SK-N-SH (cell line): ENCODE measurements around the gene ZFPL1. TPM values are rescaled to one million over a fixed set of nuclear protein-coding genes. Genes with fewer than 3 reads are reported as not detected.
A peak's percentile ranks its signal among the peaks of the same experiment; 100 is the strongest.

ENCODE experiments used
- CTCF ChIA-PET: fragments of 300-600, 350-600 bp; formaldehyde crosslinking; extraction: SDS; loops from one replicate; lab custom pipeline; 2021; lab: Yijun Ruan, JAX
- POLR2A ChIA-PET: fragments of 350-600 bp; sonication (Branson Sonifier 250); formaldehyde crosslinking; extraction: SDS; loops from one replicate; lab custom pipeline; 2020; ENCODE audit warnings: antibody characterized with exemption, inconsistent platforms; lab: Yijun Ruan, JAX
- DNase-seq: peaks from one replicate; pipeline ENCODE4 v3.0.0; 2012
- H2AFZ ChIP-seq: fragments of 200-600 bp; sonication (generic); 2 replicates; pipeline ENCODE4 v1.8.1; 2016; ENCODE audit warnings: antibody characterized with exemption, mild to moderate bottlenecking, low read depth
- H3F3A ChIP-seq: fragments of 200-600 bp; sonication (generic); replicated peaks from 2 replicates; pipeline ENCODE3; 2016; ENCODE audit warnings: antibody characterized with exemption, mild to moderate bottlenecking; ENCODE audit not compliant: insufficient read depth
- H3K27ac ChIP-seq, 2 experiments: fragments of 200-500 bp in 1 of 2; fragments of 200-600 bp in 1 of 2; sonication (Bioruptor generic) in 1 of 2; sonication (generic), shearing (Covaris generic) in 1 of 2; 2 replicates each; pipeline versions ENCODE4 v1.5.1 to v1.6.1; 2014 to 2016; ENCODE audit warnings: low read depth in 2 of 2, inconsistent platforms in 1 of 2, low read length in 1 of 2, mild to moderate bottlenecking in 1 of 2, mixed read lengths in 1 of 2
- H3K27me3 ChIP-seq: fragments of 200-600 bp; sonication (generic), shearing (Covaris generic); 2 replicates; pipeline ENCODE4 v1.6.1; 2016; ENCODE audit warnings: mixed run types; ENCODE audit not compliant: insufficient read depth
- H3K36me3 ChIP-seq, 2 experiments: fragments of 200-500 bp in 1 of 2; fragments of 200-600 bp in 1 of 2; sonication (Bioruptor generic) in 1 of 2; sonication (generic) in 1 of 2; replicated peaks in 1 of 2; 2 replicates each; pipeline versions ENCODE3 to v1.5.1; 2014 to 2016; ENCODE audit warnings: low read length in 1 of 2, mild to moderate bottlenecking in 1 of 2; ENCODE audit not compliant: insufficient read depth in 2 of 2, control insufficient read depth in 1 of 2
- H3K4me1 ChIP-seq, 2 experiments: fragments of 200-500 bp in 1 of 2; fragments of 200-600 bp in 1 of 2; sonication (Bioruptor generic) in 1 of 2; sonication (generic), shearing (Covaris generic) in 1 of 2; 2 replicates each; pipeline versions ENCODE4 v1.5.1 to v1.6.1; 2014 to 2016; ENCODE audit warnings: low read depth in 1 of 2, low read length in 1 of 2, mixed run types in 1 of 2; ENCODE audit not compliant: insufficient read depth in 2 of 2, control insufficient read depth in 1 of 2
- H3K4me2 ChIP-seq: fragments of 200-600 bp; sonication (generic), shearing (Covaris generic); 2 replicates; pipeline ENCODE4 v1.6.1; 2017; ENCODE audit warnings: mixed run types
- H3K4me3 ChIP-seq, 2 experiments: fragments of 200-500 bp in 1 of 2; fragments of 200-600 bp in 1 of 2; sonication (Bioruptor generic) in 1 of 2; sonication (generic), shearing (Covaris generic) in 1 of 2; 2 replicates each; pipeline versions ENCODE4 v1.5.1 to v1.8.1; 2014 to 2016; ENCODE audit warnings: low read depth in 2 of 2, inconsistent platforms in 1 of 2, low read length in 1 of 2, mild to moderate bottlenecking in 1 of 2, mixed read lengths in 1 of 2, moderate library complexity in 1 of 2
- H3K79me2 ChIP-seq: fragments of 200-600 bp; sonication (generic); 2 replicates; pipeline ENCODE4 v1.8.1; 2017; ENCODE audit warnings: mild to moderate bottlenecking; ENCODE audit not compliant: insufficient read depth
- H3K9ac ChIP-seq: fragments of 200-600 bp; sonication (generic); 2 replicates; pipeline ENCODE4 v1.6.1; 2017; ENCODE audit warnings: mixed run types
- H3K9me2 ChIP-seq: fragments of 200-600 bp; sonication (generic); 2 replicates; pipeline ENCODE4 v1.6.1; 2017; ENCODE audit warnings: mixed run types
- H3K9me3 ChIP-seq: fragments of 200-600 bp; sonication (generic); 2 replicates; pipeline ENCODE4 v1.6.1; 2017; ENCODE audit warnings: mixed run types, mild to moderate bottlenecking, moderate library complexity
- H4K20me1 ChIP-seq: fragments of 200-600 bp; sonication (generic); 2 replicates; pipeline ENCODE4 v1.6.1; 2017; ENCODE audit warnings: mild to moderate bottlenecking, mixed run types; ENCODE audit not compliant: insufficient read depth
- CTCF ChIP-seq: fragments of 200-600 bp; sonication (generic); IDR thresholded peaks from 2 replicates; pipeline ENCODE4 v1.6.1; 2017; ENCODE audit warnings: antibody characterized with exemption, mild to moderate bottlenecking, moderate library complexity
- ELF1 ChIP-seq: IDR thresholded peaks from 2 replicates; pipeline ENCODE4 v1.4.0; 2012
- FOXJ3 ChIP-seq: sonication (generic); formaldehyde crosslinking; IDR thresholded peaks from 2 replicates; pipeline ENCODE4 v1.5.1; 2020; ENCODE audit warnings: mild to moderate bottlenecking, missing genetic modification reagents
- GATA2 ChIP-seq: sonication (generic); formaldehyde crosslinking; IDR thresholded peaks from 2 replicates; pipeline ENCODE4 v1.5.0; 2020; ENCODE audit warnings: mild to moderate bottlenecking, missing genetic modification reagents
- MEF2A ChIP-seq: IDR thresholded peaks from 2 replicates; pipeline ENCODE4 v1.4.0; 2012; ENCODE audit warnings: low read depth, borderline replicate concordance
- NRF1 ChIP-seq: IDR thresholded peaks from 2 replicates; pipeline ENCODE4 v1.6.1; 2012; ENCODE audit warnings: low read depth, mild to moderate bottlenecking, low read length
- PBX3 ChIP-seq: IDR thresholded peaks from 2 replicates; pipeline ENCODE4; 2012
- POLR2AphosphoS5 ChIP-seq: IDR thresholded peaks from 2 replicates; pipeline ENCODE4 v1.6.1; 2012; ENCODE audit warnings: low read depth, low read length
- RFX5 ChIP-seq: IDR thresholded peaks from 2 replicates; pipeline ENCODE4 v1.6.1; 2012; ENCODE audit warnings: mild to moderate bottlenecking, improper control_type of control experiment, low read length
- RXRA ChIP-seq: IDR thresholded peaks from 2 replicates; pipeline ENCODE4 v1.4.0; 2012; ENCODE audit warnings: low read depth, mild to moderate bottlenecking, borderline replicate concordance
- USF1 ChIP-seq: IDR thresholded peaks from 2 replicates; pipeline ENCODE4 v1.4.0; 2012; ENCODE audit warnings: low read depth, borderline replicate concordance
- USF2 ChIP-seq: fragments of 150-350 bp; IDR thresholded peaks from 2 replicates; pipeline ENCODE4 v1.6.1; 2017; ENCODE audit warnings: antibody characterized with exemption, low read length, low read depth, borderline replicate concordance
- ZBTB33 ChIP-seq: IDR thresholded peaks from 2 replicates; pipeline ENCODE4 v1.4.0; 2012; ENCODE audit warnings: low read depth, borderline replicate concordance
- WGBS: methylation state at CpG from one replicate; pipeline ENCODE4 v1.1.6; 2017; ENCODE audit warnings: low lambda C conversion rate; 5-methylcytosine and 5-hydroxymethylcytosine counted together
- polyA plus RNA-seq, 3 experiments: library from polyadenylated mRNA; depleted of rRNA; stranded (reverse); fragments of >200 nt; gene quantifications; 2 replicates each; pipeline ENCODE4 v1.2.3, GENCODE V29; 2012

The ZFPL1 gene
- polyA plus RNA-seq, 1 of the 3 experiments (the other 2 are of a cell fraction) = 75.9 TPM

GRCh38 chr11:65083134-65083833 is 738 bp upstream of the ZFPL1 start:
- ChIA-PET CTCF (interaction anchor here (1.5 to 2.6 kb wide), 2 partner anchors 27 to 69 kb away, joined by 6 to 11 read pairs; partner anchors contain the start of gene ARL2), POLR2A (interaction anchor here (1.0 kb wide), 1 partner anchor 35 kb away, joined by 3 read pairs; no protein-coding TSS in a partner anchor)
- Histone ChIP-seq H2AFZ (peak overlapping the region; percentile 86; the same call in 1 of the 2 replicates), H3K9me3 (no peaks in the 10 kb centered on the region), H3K4me3 (peak overlapping the region; percentile 87 to 92), H4K20me1 (no peaks in the 10 kb centered on the region; the same call in 1 of the 2 replicates), H3K27me3 (no peaks in the 10 kb centered on the region), H3F3A (peaks cover 4% of the 10 kb centered on the region), H3K36me3 (peaks cover 18 to 31% of the 10 kb centered on the region in 2 experiments), H3K9ac (peak overlapping the region; percentile 89), H3K27ac (peak overlapping the region; percentile 74 to 88; a peak in 3 of 4 replicates), H3K4me2 (peak overlapping the region; percentile 83), H3K79me2 (peaks cover 72% of the 10 kb centered on the region), H3K4me1 (peaks cover 8 to 20% of the 10 kb centered on the region in 2 experiments), H3K9me2 (no peaks in the 10 kb centered on the region)
- TF ChIP-seq PBX3 (no peak), GATA2 (CRISPR knock-in tag) (no peak), FOXJ3 (no peak), RFX5 (no peak)
- DNase-seq = peak; percentile 24
- 2% methylated on average over 12 of the region's 13 CpGs for WGBS

- H4K20me1 ChIP-seq = no peaks in the 10 kb centered on the region
- TF ChIP-seq MEF2A (no peak), POLR2AphosphoS5 (no peak), RXRA (no peak), ELF1 (no peak), NRF1 (no peak), CTCF (no peak), USF2 (no peak), ZBTB33 (no peak), USF1 (no peak)
- H3K4me1 ChIP-seq = peaks cover 8 to 20% of the 10 kb centered on the region in 2 experiments
- H3K4me2 ChIP-seq = peak overlapping the region; percentile 83
- peak overlapping the region; percentile 88 to 93; a peak in 3 of 4 replicates for H3K27ac ChIP-seq
- peak overlapping the region; percentile 87 to 92 for H3K4me3 ChIP-seq
- ChIA-PET POLR2A (no interaction called here), CTCF (interaction anchor here (0.9 to 1.6 kb wide), 4 partner anchors 27 to 222 kb away, joined by 3 to 6 read pairs (median 4); partner anchors contain the start of genes ARL2 and TM7SF2)
- no peaks in the 10 kb centered on the region for H3K9me3 ChIP-seq
- 25% methylated on average over 17 of the region's 23 CpGs for WGBS
- peaks cover 58% of the 10 kb centered on the region for H3K79me2 ChIP-seq
- DNase-seq = no peak
- no peaks in the 10 kb centered on the region for H3F3A ChIP-seq
- no peaks in the 10 kb centered on the region for H3K27me3 ChIP-seq
- H3K9ac ChIP-seq = peak overlapping the region; percentile 89
- H3K36me3 ChIP-seq = peaks cover 14 to 39% of the 10 kb centered on the region in 2 experiments
- 0 out of 2 replicates have a peak overlapping the region, but pooled peaks have one; percentile 25 for H2AFZ ChIP-seq
- no peaks in the 10 kb centered on the region for H3K9me2 ChIP-seq
These were observed 765 bp downstream of the ZFPL1 start for GRCh38 chr11:65084598-65085375.
